Inferior parietal cortex (tissue), 1 donor: ENCODE results near the gene ETV1.
"Not testable (repeated sequence)": the region's sequence is repeated elsewhere in the genome, so short reads cannot be mapped to it uniquely, and the experiment has no call there.

Experiments
- DNase-seq: peaks from one replicate; pipeline ENCODE4 v3.0.0-alpha.2; 2016; ENCODE audit errors: extremely low spot score

Gene ETV1

DNA sequence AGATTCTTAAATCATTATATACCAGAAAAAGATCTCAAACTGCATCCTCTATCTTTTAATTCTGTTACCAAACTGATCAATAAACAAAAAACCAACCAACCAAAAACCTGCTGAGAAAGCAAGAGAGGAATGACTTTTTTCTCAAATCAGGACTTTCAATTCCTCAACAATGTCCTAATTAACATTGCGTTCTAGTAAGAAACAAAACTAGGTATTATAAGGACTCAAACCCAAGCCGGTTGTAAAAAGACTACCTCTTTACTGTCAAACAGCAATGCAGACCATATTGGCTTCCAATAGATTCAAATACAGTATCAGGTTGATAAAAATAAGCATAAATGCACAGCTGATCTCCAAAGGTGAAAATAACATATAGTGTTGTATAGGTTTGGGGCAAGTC lies 57.3 kb downstream of the ETV1 start:
- no peak for DNase-seq

DNA sequence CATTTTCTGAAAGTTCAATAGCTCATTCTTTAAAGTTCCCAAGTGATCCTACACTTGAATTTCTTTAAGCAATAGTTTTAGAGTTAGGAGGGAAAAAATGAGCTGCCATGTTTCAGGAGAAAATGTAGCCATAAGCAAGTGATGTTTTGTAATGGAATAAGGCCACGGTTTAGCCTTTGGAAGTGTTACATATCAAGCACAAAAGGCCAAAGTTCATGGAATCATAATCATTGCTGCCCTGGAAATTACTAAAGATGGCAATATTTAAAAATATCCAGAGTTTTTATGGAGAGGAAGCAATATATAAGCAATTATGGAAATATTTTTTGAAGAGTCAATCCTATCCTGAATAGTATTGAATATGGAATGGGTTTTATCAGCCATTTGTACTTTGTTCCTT lies 68.4 kb downstream of the ETV1 start:
- DNase-seq, result no peak

DNA sequence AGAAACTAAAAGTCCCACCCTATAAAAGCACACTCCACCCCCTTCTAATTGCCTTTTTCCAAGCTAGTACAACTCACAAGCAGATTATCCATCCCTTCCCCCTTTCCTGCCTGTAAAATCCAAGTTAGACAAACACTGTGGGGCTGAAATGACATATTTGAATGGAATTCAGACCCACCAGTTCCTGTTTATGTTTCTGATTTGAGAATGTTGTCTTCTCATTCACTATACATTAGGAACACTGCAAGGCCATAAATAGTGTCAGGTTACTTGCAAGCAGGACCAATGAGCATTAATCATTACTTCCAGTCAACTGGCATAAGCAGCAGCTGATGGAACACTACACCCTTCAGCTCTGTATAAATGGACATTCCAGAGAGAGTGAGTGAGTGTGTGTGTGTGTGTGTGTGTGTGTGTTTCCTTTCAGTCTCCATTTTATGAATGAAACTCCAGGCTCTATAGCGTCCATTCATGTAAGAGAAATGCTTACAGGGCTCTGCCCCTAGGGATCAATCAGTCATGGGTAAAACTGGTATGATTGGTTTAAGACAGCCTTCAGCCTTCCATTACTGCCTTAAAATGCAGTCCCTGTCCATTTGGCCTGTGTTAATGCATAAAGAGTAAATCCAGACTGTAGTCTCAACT lies 69.3 kb downstream of the ETV1 start:
- no peak for DNase-seq

DNA sequence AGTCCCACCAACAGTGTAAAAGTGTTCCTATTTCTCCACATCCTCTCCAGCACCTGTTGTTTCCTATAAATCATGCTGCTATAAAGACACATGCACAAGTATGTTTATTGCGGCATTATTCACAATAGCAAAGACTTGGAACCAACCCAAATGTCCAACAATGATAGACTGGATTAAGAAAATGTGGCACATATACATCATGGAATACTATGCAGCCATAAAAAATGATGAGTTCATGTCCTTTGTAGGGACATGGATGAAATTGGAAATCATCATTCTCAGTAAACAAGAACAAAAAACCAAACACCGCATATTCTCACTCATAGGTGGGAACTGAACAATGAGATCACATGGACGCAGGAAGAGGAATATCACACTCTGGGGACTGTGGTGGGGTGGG lies 71.1 kb downstream of the ETV1 start:
- DNase-seq, result not testable (repeated sequence)

DNA sequence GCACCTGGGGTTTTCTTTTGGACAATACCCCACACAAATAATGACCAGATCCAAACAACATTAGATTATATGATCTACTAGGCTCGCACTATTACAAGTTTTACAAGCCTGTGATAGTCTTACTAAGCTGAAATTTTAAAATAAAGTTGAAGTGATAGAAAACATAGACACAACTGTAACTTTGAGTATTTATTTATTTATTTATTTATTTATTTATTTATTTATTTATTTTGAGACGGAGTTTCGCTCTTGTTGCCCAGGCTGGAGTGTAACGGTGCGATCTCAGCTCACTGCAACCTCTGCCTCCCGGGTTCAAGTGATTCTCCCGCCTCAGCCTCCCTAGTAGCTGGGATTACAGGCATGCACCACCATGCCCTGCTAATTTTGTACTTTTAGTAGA lies 72.4 kb downstream of the ETV1 start:
- not testable (repeated sequence) for DNase-seq

DNA sequence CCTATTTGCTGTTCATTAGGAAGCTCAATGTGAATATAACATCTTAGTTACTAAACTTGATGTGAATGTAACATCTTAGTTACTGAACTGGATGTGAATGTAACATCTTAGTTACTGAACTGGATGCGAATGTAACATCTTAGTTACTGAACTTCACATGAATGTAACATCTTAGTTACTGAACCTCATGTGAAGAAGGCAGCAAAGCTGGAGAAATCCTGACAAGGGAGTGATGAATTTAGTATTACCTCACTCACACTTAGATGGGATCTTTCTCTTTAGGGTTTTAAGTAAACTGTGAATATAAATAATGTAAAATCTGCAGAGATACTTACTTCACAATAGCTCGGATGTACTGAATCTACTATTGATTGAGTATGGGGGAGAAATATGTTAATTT lies 73.6 kb downstream of the ETV1 start:
- no peak for DNase-seq

DNA sequence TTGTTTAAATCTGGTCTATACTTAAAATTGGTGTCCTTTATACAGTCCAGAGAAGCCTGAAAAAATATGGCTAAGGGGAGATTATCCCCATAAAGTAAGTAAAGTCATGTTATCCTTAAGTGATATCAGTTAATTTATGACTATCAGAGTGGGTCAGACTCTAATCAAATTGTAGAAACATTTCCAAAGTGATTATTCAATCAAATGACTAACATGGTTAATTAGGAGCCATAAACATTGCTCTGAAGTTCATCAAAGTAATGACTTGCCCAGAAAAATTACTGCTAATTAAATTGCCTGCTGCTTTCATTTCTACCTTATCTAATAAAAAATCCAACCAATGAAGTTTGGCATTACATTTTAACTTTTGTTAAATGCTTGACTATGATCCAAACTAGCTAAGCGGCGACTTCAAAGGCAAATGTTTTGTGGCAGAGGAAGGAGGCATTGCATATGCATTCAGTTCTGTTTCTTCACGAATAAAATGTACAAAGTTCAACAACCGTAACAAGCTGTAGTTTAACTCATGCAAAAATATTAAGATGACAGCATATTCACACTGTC lies 76.7 kb downstream of the ETV1 start:
- no peak for DNase-seq

DNA sequence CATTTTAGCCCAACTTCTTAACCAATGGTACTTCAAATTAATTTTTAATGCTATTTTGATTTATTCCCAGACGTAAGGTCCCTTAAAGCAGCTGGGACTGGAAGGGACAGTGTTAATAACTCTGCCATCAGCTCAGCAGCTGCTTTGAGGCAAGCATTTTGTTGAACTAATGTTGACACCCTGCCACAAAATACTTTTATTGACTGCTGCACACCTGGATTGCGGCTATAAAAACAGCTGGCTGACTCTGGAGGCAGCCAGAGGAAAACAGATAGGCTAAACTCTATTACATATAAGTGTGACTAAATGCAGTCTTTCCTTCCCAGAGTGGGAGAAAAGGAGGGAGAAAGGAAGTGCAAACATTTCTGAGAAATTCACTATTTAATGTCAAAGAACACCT lies 77.6 kb downstream of the ETV1 start:
- DNase-seq, result no peak

DNA sequence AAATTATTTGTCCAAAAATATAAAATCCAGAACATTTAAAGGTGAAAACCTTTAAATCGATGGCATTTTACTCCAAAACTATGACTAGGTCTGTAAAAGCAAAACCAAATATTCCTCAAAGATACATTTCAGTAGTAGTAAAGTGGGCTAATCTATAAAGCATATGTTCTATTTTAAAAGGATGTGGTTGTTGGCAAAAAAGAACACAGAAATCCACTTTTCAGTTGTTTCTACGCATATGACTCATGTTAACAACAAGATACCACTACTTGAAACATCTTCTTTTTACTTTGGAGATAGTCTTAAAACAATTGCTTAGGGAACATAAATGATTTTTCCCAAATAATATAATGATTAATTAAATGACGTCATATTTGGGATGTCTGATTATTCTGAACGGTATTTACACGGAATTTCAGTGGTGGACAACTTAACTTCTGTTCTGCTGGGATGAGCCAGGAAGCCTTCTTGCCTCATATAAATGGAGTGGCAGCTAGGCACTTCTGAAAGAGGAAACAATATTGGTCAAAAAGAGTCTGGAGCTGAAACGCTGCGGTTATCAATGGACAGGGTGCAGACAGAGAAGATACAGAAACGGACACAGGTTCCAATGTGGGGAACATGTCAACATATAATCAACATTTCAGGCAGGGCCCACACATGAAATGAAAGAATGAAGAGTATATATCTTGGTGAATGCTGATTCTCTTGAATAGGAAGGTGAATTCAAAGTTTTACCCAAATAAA lies 78.5 kb downstream of the ETV1 start:
- DNase-seq, result no peak

DNA sequence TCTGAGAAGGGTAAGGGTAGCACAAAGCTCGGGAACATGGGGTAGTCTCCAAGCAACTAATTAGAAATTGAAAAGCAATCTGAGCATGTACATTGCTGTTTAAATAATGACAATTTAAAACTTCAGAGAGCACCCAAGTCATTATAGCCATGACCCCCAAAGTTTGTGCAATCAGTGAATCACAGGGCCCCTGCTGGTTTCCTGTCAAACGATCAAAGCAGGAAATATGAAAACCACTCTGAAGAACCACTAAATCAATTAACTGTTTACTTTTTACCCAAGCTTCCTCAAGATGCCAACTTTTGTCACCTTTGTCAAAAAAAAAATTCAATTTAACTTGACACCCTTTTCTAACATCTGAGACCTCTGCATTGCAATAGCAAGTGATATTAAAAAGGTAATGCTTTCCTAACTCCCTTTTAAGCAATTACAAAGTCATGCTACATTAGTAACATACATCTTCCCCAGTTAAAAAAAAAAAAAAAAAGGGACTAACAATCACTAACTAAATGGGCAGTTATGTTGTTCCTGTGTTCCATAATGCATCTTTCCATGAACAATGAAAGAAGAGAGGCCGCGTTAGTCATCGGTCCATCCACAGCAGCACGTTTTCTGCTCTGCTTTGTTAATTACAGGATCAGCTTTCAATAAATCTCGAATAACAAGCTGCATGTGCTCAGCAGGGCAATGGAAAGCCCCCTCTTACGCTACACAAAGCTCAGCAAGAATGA lies 80.6 kb downstream of the ETV1 start:
- no peak for DNase-seq

DNA sequence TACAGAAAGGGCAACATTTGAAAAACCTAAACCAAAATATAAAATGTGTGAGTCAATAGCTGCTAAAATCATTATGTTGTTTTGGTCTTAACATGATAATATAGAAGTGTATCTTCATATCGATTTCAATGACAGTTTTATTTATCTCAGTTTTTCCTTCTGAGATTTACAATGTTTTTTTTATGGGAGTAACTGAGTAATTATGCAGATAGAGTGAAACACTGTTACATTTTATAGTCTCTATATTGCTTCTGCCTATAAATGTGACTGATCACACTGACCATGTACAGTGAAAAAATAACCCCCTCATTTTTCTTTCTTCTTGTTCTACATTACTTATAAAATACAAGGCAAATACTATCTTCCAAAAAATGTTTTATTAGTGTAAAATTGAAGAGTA lies 81.6 kb downstream of the ETV1 start:
- no peak for DNase-seq

DNA sequence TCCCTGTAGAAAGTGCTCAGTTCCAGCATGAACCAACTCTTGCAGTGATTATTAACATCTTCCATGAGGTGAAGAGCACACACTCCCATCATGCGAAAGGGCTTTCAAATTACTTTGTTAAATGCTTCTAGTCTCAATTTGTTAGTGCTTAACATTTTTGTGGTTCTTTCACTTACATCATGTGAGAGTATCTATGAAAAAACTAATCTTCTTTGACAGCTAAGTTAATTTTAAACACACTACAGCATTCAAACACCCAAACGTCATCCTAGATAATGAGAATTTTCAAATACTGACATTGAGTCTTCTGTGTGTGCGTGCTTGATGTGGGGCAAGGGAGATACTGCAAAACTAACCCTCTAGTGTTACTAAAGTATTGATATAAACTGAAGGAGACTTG lies 84.8 kb downstream of the ETV1 start:
- no peak for DNase-seq

DNA sequence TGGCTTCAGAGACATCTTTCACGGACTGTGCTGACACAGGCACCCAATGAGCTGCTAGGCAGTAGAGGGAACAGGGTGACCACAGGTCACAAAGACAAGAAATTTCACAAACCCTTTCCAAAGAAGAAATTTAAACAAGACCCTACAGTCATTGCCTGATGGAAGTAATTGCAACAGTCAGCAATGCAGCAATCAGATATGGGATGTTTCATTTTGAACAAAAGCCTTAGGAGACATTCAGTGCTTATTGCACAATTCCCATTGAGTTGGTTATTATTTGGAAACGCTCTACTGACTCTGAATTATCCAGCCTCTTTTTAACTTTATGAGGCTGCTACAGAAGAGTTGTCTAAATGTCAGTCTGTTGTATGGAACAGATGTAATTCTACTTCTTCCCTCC lies 85.5 kb downstream of the ETV1 start:
- DNase-seq, result no peak

DNA sequence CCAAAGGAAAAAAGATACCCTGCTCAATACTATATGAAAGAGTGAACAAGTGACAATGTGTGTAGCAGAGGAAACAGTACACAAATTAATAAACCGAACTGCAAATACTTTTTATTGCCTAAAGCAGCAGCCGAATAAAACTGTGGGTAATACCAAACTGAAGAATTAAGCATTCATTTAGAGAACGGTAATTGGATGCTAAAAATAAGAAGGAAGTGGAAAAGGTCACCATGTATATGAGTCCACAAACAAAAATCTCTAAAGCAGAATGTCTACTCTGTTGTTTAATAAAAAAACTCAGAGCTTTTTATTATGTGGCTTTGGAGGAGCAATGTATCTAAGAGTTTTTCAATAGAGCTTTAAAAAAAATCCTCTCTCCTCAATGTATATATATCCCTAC lies 87.9 kb downstream of the ETV1 start:
- DNase-seq, result no peak

DNA sequence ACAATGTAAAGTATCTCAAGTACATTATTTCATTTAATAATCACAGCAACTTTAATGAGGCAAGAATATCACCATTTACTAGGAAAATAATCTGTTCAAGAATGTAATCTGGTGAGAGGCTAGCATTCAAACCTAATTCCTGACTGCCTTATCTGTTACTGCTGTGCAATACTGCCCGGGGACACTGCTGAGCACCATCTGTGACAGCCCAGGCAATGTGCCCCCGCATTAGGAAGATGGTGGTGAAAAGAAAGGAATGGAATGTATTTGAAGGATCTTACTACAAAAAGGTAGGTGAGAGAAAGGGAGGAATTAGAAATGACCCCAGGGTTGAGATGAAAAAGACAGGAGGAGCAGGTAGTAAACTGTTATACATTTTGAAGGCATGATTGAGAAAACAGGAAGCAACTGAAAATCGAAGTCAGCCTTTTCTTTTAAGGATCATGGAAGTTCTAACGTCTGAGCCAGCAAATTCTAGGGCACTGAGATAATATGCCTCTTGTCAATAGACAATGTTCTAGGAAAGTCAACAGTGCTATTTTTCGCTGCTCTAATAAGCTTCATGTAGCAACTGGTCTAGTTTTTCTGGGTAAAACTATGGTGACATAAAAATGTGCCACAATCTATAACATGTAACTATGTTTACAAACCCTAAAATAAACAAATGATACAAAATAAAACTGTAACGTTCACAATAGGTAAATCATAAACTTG lies 90.4 kb downstream of the ETV1 start:
- no peak for DNase-seq

DNA sequence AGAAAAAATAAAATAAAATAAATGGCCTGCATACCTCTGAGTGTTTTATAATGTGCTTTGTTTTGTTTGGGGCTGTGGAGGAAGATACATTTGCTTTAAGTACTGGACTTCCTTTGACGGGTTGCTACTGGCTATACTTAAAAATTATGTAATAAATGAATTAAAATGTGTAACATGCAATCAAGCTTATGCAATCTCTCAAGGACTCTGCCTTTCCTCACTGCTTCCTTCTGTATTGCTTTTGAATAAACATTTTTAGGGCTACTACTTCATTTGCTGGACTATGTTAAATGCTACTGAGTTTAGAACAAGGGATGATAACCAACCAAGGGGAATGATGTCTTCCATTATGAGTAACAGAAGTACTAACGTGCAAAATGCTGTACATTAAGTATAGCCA lies 91.6 kb downstream of the ETV1 start:
- DNase-seq, result no peak

DNA sequence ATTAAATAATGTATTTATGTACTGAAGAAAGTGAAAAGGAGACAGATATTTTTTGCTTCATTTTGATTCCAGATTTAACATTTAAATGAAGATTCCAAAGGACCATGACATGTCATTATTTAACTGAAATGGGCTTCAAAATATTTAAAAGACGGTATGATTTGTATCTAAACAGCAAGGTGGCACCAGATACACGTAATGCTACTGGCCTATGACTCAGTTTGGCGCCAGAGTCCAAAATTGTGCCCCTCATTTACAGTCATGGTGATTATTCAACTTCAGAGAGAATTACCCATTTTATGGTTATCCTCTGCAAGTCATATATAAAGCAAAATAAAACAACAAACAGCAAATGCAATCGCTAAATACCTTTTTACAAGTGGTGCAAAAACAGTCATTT lies 94.5 kb downstream of the ETV1 start:
- DNase-seq, result no peak

DNA sequence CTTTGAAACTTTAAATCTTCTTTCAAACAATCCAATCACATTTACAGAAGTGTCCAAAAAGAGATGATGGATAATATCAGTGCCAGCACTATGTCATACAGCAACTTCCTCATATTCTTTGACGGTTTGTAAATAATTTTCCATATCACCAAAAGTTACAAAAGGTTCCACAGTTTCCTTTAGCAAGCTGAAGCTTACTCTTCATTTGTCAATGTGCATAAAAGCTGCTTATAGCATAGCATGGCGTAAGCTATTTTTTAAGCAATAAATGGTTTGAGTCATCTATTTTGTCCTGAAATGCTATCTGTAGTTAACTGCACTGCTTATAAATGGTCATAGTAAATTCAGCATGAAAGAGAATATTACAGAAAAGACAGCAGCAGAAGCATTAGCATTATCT lies 95.1 kb downstream of the ETV1 start:
- DNase-seq, result no peak

DNA sequence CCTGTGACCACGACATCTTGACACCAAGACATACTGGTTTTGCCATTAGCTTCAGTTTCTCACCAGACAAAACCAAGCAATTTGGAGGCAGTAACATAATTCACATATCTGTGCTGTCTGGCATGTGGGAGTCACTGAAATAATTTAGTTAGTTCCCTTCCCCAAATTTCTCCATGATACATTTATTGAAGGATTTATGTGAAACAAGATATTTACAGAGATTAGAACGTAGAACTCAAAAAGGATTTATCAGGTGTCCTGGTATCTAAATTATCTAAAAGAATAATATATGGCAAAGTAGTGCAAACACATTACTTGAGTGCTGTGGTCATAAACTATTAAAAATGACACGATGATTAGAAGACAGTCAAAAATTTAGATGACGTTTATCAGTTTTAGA lies 98.7 kb downstream of the ETV1 start:
- no peak for DNase-seq

DNA sequence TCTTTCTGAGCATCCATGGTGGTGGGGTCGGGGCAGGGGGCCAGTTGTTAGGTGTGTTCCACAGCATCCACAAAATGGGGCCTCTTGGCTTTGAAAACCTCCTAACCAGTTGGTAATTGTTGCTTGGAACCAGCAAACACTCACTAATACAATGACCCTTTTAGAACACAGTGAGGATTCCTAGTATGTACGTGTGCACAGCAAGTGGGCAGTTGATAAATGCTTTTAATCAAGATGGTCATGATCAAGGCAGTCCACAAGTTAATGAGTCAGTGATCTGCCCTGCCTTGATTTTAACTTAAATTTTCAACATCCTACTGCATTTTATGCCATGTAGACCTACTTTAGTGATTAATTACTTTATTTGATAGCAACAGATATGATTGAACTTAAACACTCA lies 103.1 kb downstream of the ETV1 start:
- no peak for DNase-seq

DNA sequence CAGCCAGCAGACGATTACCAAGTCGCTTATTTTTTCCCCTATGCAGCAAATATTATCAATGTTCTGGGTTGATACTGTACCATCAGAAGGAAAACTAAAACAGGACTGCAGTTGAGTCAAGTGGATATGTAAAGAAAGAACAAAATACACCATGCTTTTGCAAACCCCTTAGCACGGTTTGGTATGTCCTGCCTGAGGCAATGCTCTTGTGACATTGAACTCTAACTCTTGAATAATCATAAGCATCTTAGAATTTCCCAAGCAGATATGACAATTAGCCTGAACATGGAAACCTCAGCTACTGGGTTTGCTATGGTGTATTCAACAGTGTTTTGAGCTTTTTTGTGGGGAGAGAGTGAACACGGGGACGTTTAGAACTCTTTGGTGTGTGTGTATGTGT lies 107.4 kb downstream of the ETV1 start:
- no peak for DNase-seq

DNA sequence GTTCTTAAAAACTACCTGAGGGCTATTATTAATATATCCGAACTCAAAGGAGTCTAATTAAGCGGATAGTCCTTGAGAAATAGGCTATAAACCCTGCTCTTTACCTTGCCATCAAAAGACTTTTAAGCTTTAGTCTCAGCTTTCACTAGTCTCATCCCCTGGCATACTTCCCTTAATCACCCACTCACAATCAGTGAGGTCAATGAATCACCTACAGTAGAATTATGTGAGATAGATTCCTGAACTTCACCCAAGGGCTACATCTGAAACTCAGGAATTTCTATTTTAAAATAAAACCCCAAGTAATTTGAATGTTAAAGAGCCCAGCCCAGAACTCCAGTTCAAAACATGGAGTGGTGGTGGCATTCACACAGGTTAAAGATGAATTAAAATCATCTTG lies 108.7 kb downstream of the ETV1 start:
- DNase-seq, result no peak
